GM23338 (cell line): ENCODE results near the gene ARMC9. TPM values are rescaled to one million over a fixed set of nuclear protein-coding genes. Genes with fewer than 3 reads are reported as not detected.

Experiments
- ATAC-seq: fragments of 200-7000 bp; cut with Tn5 transposase; 3 replicates; pipeline ENCODE4 v1.9.1; 2020
- DNase-seq: peaks from one replicate; pipeline ENCODE4 v3.0.0-alpha.2; 2015; ENCODE audit warnings: low spot score
- H2AFZ ChIP-seq: fragments of 200-600 bp; sonication (generic); 2 replicates; pipeline ENCODE4 v1.8.0; 2016; ENCODE audit warnings: antibody characterized with exemption, mild to moderate bottlenecking, moderate library complexity
- H3F3A ChIP-seq: fragments of 200-600 bp; sonication (generic); replicated peaks from 2 replicates; pipeline ENCODE4 v1.8.0; 2017; ENCODE audit warnings: antibody characterized with exemption, mixed run types, low read depth
- H3K27ac ChIP-seq: fragments of 200-600 bp; sonication (generic); 2 replicates; pipeline ENCODE4 v1.6.1; 2016; ENCODE audit warnings: low read depth
- H3K27me3 ChIP-seq: fragments of 200-600 bp; sonication (generic); 2 replicates; pipeline ENCODE4 v1.8.0; 2016; ENCODE audit warnings: mild to moderate bottlenecking, mixed run types, moderate library complexity; ENCODE audit not compliant: insufficient read depth
- H3K36me3 ChIP-seq: fragments of 200-600 bp; sonication (generic); 2 replicates; pipeline ENCODE4 v1.8.0; 2016; ENCODE audit warnings: mild to moderate bottlenecking; ENCODE audit not compliant: insufficient read depth
- H3K4me1 ChIP-seq: fragments of 200-600 bp; sonication (generic); 2 replicates; pipeline ENCODE4 v1.8.0; 2016; ENCODE audit warnings: mild to moderate bottlenecking, moderate library complexity; ENCODE audit not compliant: insufficient read depth
- H3K4me2 ChIP-seq: fragments of 200-600 bp; sonication (generic); 2 replicates; pipeline ENCODE4 v1.7.1; 2017; ENCODE audit warnings: mixed run types
- H3K4me3 ChIP-seq: fragments of 200-600 bp; sonication (generic); 2 replicates; pipeline ENCODE4 v1.6.1; 2016; ENCODE audit warnings: mixed run types
- H3K79me2 ChIP-seq: fragments of 200-600 bp; sonication (generic); replicated peaks from 2 replicates; pipeline ENCODE4 v1.8.0; 2017; ENCODE audit warnings: mild to moderate bottlenecking; ENCODE audit not compliant: insufficient read depth
- H3K9me2 ChIP-seq: fragments of 200-600 bp; sonication (generic); 2 replicates; pipeline ENCODE4 v1.8.0; 2017; ENCODE audit not compliant: insufficient read depth
- H4K20me1 ChIP-seq: fragments of 200-600 bp; sonication (generic); replicated peaks from 2 replicates; pipeline ENCODE4 v1.8.0; 2017; ENCODE audit warnings: mild to moderate bottlenecking; ENCODE audit not compliant: insufficient read depth
- H3K27ac Mint-ChIP-seq: 2 replicates; pipeline ENCODE4 v1.8.0; 2020; ENCODE audit warnings: inconsistent platforms, mild to moderate bottlenecking, moderate library complexity, mixed read lengths
- H3K27me3 Mint-ChIP-seq: 3 replicates; pipeline ENCODE4 v1.8.0; 2022; ENCODE audit warnings: low read depth, mild to moderate bottlenecking, moderate library complexity, mixed read lengths, inconsistent platforms; ENCODE audit not compliant: insufficient read depth, poor library complexity
- H3K36me3 Mint-ChIP-seq: 3 replicates; pipeline ENCODE4 v1.8.0; 2021; ENCODE audit warnings: low read depth, mild to moderate bottlenecking, inconsistent platforms, moderate library complexity, mixed read lengths
- H3K4me1 Mint-ChIP-seq: 3 replicates; pipeline ENCODE4 v1.8.0; 2020; ENCODE audit warnings: mild to moderate bottlenecking, inconsistent platforms, mixed read lengths
- H3K4me3 Mint-ChIP-seq: 3 replicates; pipeline ENCODE4 v1.8.0; 2021; ENCODE audit warnings: moderate library complexity, mild to moderate bottlenecking, inconsistent platforms, mixed read lengths
- H3K9me3 Mint-ChIP-seq: 3 replicates; pipeline ENCODE4 v1.8.0; 2020; ENCODE audit warnings: moderate library complexity, mild to moderate bottlenecking, inconsistent platforms, mixed read lengths
- CREB1 ChIP-seq: fragments of 250-450 bp; sonication (Bioruptor Pico); IDR thresholded peaks from 2 replicates; pipeline ENCODE4 v1.5.0; 2020; ENCODE audit warnings: low read depth, mild to moderate bottlenecking, moderate library complexity
- CTCF ChIP-seq, 2 experiments: fragments of 200-600 bp in 1 of 2; sonication (generic) in 1 of 2; conservative IDR thresholded peaks; 2 replicates each; pipeline versions ENCODE4 v1.5.1 to v1.6.1; 2016 to 2017; ENCODE audit warnings: antibody characterized with exemption in 2 of 2, low read depth in 2 of 2, mild to moderate bottlenecking in 2 of 2, moderate library complexity in 1 of 2
- ETS1 ChIP-seq: IDR thresholded peaks from 2 replicates; pipeline ENCODE4 v1.6.1; 2016; ENCODE audit warnings: antibody characterized with exemption
- EZH2 ChIP-seq: fragments of 200-600 bp; sonication (generic); IDR thresholded peaks from one replicate; pipeline ENCODE4 v1.8.0; 2017; ENCODE audit warnings: antibody characterized with exemption, mild to moderate bottlenecking, low read depth; ENCODE audit not compliant: unreplicated experiment
- EZH2phosphoT487 ChIP-seq: fragments of 200-600 bp; sonication (generic); IDR thresholded peaks from one replicate; pipeline ENCODE4 v1.8.1; 2018; ENCODE audit warnings: antibody characterized with exemption; ENCODE audit not compliant: unreplicated experiment
- JUNB ChIP-seq: IDR thresholded peaks from one replicate; pipeline ENCODE4 v1.6.1; 2016; ENCODE audit warnings: antibody characterized with exemption; ENCODE audit not compliant: unreplicated experiment
- REST ChIP-seq: IDR thresholded peaks from one replicate; pipeline ENCODE4 v1.6.1; 2018; ENCODE audit warnings: antibody characterized with exemption; ENCODE audit not compliant: unreplicated experiment
- STAT1 ChIP-seq: IDR thresholded peaks from one replicate; pipeline ENCODE4 v1.6.1; 2016; ENCODE audit warnings: antibody characterized with exemption; ENCODE audit not compliant: unreplicated experiment
- ZNF114 ChIP-seq: fragments of 250-450 bp; sonication (Bioruptor Pico); IDR thresholded peaks from 2 replicates; pipeline ENCODE4 v1.5.0; 2020; ENCODE audit warnings: mild to moderate bottlenecking, moderate library complexity
- ZNF331 ChIP-seq: fragments of 250-450 bp; sonication (Bioruptor Pico); IDR thresholded peaks from 2 replicates; pipeline ENCODE4 v1.5.0; 2020; ENCODE audit warnings: low read depth, mild to moderate bottlenecking, moderate library complexity
- polyA plus RNA-seq: library from polyadenylated mRNA; unstranded; fragments of >200 nt; fragmentation: Nextera tagmentation; extraction: Ambion mirVana; gene quantifications from 2 replicates; pipeline ENCODE4 v1.2.1, GENCODE V29; 2016
- total RNA-seq: library from RNA; depleted of rRNA; stranded (reverse); fragments of >200 nt; shearing (Covaris generic); gene quantifications from 2 replicates; pipeline ENCODE4 v1.2.3, GENCODE V29; 2014

Gene ARMC9
- total and polyA plus RNA-seq, 2 experiments from 2014 or later, result 29.2 to 56.0 TPM

- TF ChIP-seq REST (no peak), ZNF331 (no peak), CREB1 (CRISPR knock-in tag) (no peak)
Measured at GRCh38 chr2:231335591-231335990, 137.2 kb downstream of the ARMC9 start (continued).

- H3K4me2 ChIP-seq, result no peak overlapping the region
- no peak overlapping the region for H2AFZ ChIP-seq
- Mint-ChIP-seq H3K27me3 (peaks cover 2% of the 10 kb centered on the region), H3K36me3 (peaks cover 25% of the 10 kb centered on the region), H3K27ac (peak overlapping the region; percentile 40; the same call in 1 of the 2 replicates), H3K4me3 (no peak overlapping the region), H3K4me1 (peaks cover 18% of the 10 kb centered on the region), H3K9me3 (no peaks in the 10 kb centered on the region)
- DNase-seq (no peak), ATAC-seq (peak; percentile 44)
- H3K79me2 ChIP-seq, result no peaks in the 10 kb centered on the region
- H3K4me3 ChIP-seq, result no peak overlapping the region
- H3K27me3 ChIP-seq, result no peaks in the 10 kb centered on the region
- no peaks in the 10 kb centered on the region for H3K36me3 ChIP-seq
- 0 out of 2 replicates have a peak, but pooled peaks cover 6% of the 10 kb centered on the region for H3K9me2 ChIP-seq
- H3K4me1 ChIP-seq, result peaks cover 9% of the 10 kb centered on the region; the same call in 1 of the 2 replicates
- H4K20me1 ChIP-seq, result no peaks in the 10 kb centered on the region
- H3K27ac ChIP-seq, result no peak overlapping the region
- 0 out of 2 replicates have a peak, but pooled peaks cover 4% of the 10 kb centered on the region for H3F3A ChIP-seq
- TF ChIP-seq STAT1 (no peak), CTCF (conservative IDR thresholded peaks at IDR 0.05; ENCODE audit: low read depth in 2 of 2) (no peak), ZNF114 (no peak), EZH2 (no peak), REST (no peak), EZH2phosphoT487 (no peak), ETS1 (no peak), JUNB (no peak), CREB1 (CRISPR knock-in tag) (no peak)
Measured at GRCh38 chr2:231336236-231336635, 137.8 kb downstream of the ARMC9 start.
